Activated CD4-positive, alpha-beta T cell treated with anti-CD3 and anti-CD28 coated beads, Interleukin-2, amount 50 U/mL, for 16 hours (primary cell): Measurements from ENCODE around the gene CDH16.
"Not testable (repeated sequence)": the region's sequence is repeated elsewhere in the genome, so short reads cannot be mapped to it uniquely, and the experiment has no call there.

Source experiments
- DNase-seq: peaks from one replicate; pipeline ENCODE4 v3.0.0-alpha.2; 2020

Gene CDH16

DNA sequence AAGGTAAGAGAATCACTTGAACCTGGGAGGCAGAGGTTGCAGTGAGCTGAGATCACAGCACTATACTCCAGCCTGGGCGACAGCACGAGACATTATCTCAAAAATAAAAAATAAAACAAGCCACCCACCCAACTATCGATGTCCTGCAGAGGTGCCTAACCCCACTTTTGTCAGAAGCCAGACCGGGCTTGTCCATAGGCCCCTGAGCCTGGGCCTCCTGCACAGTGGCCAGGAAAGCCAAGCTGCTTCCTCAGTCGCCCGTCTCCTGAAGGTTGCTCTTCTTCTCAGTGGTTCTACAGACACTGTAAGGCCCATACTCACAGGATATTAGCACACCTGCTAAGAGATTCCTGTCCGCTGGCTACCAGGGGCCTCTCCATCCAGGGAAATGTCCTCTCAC, 27.9 kb upstream of the CDH16 start:
- DNase-seq: no peak

DNA sequence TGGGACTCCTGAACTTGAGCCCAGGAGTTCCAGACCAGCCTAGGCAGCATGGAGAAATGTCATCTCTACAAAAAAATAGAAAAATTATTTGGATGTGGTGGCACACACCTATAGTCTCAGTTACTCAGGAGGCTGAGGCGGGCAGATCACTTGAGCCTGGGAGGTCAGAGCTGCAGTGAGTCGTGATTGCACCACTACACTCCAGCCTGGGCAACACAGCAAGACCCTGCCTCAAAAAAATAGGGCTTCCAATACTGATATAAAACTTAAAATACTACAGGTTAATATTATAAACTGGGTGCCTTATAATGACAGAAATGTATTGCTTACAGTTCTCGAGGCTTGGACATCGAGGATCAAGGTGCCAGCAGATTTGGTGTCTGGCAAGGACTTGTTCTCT, 27.3 kb upstream of the CDH16 start:
- no peak for DNase-seq

DNA sequence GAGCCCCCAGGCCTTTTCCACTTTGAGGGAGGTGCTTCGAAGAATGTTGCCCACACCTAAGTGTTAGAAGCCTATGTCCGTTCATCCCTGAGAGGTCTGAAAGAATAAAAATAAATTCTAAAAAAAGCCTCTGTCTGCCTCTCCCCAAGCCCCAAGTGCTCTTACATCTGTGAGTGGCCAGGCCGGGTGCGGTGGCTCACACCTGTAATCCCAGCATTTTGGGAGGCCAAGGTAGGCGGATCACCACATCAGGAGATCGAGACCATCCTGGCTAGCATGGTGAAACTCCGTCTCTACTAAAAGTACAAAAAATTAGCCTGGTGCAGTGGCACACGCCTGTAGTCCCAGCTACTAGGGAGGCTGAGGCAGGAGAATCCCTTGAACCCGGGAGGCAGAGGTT, 26.3 kb upstream of the CDH16 start:
- DNase-seq: not testable (repeated sequence)

DNA sequence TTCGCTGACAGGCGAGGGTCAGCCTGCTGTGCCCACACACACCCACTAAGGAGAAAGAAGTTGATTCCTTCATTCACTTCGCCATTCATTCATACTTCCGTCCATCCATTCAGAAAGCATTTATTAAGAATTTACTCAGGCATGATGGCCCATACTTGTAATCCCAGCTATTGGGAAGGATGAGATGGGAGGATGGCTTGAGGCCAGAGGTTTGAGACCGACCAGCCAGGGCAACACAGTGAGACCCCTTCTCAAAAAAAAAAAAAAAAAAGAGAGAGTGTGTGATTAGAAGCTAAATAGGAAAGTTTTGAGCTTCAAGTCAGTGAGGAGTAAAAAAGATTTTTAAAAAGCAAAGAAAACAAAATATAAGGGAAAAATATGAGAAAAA, 25.4 kb upstream of the CDH16 start:
- no peak for DNase-seq

DNA sequence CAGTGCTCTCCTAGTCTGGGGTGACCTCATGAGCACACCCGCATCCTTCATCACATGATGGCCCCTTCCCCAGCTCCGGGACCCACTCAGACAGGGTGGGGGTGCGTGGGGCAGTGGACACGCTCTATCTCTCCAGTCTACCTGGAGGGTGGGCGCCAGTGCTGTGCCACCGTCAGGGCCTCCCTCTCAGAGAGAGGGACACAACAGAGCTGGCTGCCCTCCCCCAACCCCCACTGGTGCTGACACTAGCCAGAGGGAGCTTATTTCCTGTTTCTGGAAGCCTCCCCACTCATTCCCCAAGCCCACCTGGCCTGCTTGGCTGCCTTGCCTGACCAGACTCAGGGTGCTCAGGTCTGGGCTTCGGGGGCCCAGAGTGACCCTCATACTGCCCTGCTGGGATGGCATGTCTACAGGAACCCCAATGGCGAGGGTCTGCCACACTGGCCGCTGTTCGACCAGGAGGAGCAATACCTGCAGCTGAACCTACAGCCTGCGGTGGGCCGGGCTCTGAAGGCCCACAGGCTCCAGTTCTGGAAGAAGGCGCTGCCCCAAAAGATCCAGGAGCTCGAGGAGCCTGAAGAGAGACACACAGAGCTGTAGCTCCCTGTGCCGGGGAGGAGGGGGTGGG, 24.9 kb upstream of the CDH16 start:
- DNase-seq: no peak

DNA sequence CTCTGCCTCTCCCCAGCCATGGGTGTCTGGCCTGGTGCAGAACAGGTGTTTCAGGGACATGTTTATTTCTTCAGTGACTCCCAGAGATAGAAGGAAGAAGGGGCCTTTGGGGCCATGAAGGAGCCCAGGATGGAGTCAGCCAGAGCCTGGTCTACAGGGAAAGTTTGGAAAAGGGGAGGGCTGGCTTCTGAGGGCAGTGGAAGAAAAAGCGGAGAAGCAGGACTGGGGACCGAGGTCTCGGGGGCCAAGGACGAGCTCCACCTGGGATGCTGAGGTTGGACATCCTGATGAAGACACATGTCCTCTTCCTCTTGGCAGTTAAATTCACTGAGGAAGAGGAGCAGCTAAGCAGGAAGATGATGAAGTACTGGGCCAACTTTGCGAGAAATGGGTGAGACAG, 24.3 kb upstream of the CDH16 start:
- no peak for DNase-seq

DNA sequence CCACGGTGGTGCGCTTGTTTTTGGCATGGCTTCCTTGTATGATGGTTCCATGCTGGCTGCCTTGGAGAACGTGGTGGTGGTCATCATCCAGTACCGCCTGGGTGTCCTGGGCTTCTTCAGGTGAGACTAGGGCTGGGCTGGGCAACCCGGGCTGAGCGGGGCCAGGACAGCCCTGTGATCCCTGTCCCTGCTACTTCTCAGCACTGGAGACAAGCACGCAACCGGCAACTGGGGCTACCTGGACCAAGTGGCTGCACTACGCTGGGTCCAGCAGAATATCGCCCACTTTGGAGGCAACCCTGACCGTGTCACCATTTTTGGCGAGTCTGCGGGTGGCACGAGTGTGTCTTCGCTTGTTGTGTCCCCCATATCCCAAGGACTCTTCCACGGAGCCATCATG, 21.6 kb upstream of the CDH16 start:
- DNase-seq: no peak

DNA sequence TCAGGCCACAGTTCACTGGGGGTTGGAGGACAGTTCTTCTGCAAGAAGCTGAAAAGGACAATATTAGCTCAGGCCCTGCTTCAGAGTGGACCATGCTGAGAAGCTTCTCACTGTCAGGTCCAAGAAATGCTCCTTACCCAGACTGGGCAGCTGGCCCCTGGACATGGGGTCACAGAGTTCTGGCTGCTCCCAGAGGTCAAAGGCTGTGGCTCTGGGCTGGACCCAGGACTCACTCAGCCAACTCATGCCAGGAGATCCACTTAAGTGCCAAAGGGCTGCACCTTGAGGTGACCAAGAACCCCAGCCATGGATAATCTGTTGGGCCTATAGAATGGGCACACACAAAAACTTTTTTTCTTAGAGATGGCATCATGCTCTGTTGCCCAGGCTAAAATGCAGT, 20.7 kb upstream of the CDH16 start:
- DNase-seq: no peak

DNA sequence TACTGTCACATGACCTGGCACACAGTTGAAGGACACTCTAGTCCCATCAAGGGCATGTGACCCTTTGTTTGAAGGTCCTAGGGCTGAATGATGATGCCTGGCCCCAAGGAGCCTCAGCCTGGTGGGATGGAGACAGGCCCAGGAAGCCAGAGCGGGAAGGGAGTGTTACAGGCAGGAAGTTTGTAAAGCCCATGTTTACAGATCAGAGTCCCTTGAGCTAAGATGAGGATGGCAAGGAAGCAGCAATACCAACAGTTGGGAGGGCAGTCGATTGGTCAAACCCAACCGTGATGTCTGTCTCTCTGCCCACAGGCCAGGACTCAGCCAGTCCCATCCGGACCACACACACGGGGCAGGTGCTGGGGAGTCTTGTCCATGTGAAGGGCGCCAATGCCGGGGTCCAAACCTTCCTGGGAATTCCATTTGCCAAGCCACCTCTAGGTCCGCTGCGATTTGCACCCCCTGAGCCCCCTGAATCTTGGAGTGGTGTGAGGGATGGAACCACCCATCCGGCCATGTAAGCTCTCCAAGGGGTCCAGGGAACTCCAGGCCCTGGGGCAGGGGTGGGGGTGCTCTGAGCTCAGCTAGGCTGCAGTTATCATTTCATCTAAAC, 19.1 kb upstream of the CDH16 start:
- DNase-seq: no peak

DNA sequence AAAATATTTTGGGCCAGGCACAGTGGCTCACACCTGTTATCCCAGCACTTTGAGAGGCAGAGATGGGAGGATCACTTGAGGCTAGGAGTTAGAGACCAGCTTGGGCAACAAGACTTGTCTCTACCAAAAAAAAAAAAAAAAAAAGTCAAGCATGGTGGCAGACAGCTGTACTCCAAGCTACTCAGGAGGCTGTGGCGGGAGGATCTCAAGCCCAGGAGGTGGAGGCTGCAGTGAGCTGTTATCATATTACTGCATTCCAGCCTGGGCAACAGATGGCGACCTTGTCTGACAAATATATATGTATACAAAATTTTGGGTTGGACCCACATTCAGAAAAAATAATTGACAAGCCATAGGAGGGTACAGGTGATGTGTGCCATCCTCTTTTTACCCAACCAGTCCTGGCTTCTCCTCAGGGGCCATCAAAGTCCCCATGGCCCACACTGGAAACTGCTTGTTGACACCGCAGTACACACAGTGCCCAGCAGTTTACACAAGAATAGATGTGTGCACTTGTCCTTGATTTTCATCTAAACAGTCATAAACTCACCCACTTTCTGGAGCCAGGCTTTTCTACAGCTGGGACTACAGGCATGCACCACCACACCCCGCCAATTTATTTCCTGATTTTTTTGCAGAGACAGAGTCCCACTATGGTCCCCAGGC, 18.3 kb upstream of the CDH16 start:
- DNase-seq: no peak

DNA sequence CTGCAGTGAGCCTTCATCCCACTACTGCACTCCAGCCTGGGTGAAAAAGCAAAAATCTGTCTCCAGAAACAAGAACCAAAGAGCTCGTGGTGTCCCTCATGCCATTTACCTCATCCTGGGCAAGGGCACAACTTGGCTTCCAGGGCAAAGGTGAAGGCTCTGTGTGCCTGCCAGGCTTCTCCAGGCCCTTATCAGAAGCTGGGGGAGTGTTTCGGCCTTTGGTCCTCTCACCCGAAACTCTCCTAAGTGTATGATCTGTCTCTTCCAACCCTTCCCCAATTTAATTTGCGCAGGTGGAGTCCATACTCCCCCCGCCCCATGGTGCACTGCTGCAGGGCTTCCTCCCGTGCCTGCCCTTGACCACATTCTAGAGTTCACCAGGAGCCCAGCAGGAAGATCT, 17.8 kb upstream of the CDH16 start:
- DNase-seq: no peak

DNA sequence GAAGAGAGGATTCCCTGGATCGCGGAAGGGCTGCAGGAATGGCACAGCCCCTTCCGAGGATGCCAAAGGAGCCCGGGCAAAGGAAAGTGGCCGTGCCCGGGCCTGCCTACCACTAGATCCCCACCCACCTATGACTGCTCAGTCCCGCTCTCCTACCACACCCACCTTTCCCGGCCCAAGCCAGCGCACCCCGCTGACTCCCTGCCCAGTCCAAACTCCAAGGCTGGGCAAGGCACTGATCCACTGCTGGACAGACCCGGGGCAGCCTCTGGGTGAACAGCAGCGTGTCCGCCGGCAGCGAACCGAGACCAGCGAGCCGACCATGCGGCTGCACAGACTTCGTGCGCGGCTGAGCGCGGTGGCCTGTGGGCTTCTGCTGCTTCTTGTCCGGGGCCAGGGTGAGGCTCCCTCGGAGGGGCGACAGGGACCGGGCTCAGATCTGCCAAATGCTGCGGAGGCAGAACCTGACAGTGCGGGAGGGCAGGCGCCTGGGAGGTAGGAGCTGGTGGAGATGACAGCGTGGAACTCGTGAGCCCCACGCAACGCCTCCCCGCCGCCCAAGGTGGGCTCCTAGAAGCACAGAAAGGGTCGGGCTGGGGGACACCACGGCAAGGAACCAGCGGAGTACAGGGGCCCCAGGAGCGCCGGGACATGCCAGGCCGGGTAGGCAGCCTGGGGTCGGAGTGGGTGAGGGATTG, 16.8 kb upstream of the CDH16 start, which contains the start of gene CES2:
Gene CES2 (plus strand): TSS at position 203 of the 698 bp plus-strand sequence. CDS start 120 bp downstream, at position 323.
- DNase-seq: no peak

DNA sequence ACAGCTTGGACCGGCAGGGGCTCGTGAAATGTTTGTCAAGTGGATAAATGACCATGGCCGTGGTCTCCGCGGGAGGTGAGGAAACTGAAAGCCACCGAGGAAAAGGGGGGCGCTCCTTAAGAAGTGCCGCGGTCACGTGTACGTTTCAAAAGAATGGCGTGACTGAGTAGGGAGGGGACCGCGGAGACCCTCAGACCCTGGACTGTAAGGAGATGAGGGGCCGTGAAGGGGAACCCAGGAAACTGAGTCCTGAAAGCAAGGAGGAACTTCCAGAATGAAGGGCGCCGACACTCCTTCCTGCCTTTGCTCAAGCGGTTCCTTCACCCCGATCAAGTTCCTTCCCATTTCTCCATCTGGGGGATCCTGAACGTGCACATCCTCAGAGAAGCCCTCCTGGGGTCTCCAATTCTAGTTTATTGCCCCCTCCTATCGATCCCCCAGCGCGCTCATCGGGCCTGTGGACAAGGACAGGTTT, 16.2 kb upstream of the CDH16 start:
- DNase-seq: not testable (repeated sequence)

DNA sequence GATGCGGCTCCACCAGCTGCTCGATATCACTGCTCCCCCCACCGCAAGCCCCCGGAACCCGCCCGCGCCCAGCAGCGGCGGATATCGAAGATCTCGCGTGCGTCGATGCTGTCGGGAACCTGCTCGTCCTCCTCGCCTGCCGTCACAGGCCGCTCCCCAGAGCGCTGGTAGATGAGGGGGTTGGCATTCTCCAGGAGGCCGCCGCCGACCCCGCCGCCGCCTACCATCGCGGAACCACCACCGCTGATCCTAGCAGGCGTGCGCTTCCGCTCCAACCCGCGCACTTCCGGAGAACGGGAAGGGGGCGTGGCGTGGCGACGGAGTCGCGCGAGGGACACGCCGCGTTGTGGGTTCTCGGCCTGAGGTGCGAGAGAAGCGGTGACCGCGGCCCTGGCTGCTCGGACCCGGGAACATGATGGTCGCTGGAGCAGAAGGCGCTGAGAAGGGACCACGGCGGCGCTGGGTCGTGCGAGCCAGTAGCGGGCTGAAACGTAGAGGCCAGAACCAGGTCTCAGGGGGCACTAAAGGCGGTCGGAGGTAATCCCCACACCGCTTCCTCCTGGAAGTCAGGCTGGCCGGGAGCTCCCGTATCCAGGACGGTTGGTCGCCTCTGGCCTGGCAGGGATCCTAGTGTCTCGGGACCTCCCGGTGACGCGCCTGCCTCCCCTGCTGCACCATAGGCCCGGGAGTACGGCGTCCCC, 15.6 kb upstream of the CDH16 start, which contains the start of gene CIAO2B:
Gene CIAO2B (minus strand): TSS at position 265 of the 701 bp plus-strand sequence. CDS start 38 bp downstream, at position 227.
- peak; percentile 90 for DNase-seq

DNA sequence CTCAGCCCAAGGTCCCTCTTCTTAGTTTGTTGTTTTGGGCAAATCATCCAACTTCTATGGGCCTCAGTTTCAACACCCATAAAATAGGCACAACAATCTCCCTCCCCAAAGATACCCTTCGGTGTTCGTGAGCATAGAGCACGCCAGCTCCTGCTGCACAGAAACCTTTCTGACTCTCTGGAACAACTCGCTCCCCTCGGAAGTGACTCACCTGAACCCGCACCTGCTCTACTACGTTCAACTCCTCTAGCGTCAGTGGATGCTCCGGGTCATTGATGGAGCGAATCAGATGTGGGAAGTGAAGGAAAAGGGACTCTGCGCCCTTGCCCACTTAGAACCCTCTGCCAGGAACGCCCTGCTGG, 15.1 kb upstream of the CDH16 start:
- peak; percentile 44 for DNase-seq

DNA sequence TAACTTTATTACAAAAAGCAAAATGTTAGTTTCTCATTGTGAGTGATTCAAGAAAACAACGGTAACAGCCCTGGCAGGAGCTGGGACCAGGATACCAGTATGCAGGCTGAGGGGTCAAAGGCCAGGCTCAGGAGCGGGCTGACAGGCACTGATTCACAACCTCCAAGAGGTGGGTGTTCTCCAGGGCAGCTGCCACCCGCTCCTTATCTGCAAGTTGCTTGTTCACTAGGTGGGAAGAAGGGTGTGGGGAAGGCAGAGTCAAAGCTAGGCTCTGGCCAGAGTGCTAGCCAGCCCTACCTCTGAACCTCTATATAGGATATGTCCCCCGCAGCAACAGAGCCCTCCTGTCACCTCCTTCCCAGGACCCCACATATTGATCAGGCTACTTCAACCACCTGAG, 13.4 kb upstream of the CDH16 start:
- no peak for DNase-seq

DNA sequence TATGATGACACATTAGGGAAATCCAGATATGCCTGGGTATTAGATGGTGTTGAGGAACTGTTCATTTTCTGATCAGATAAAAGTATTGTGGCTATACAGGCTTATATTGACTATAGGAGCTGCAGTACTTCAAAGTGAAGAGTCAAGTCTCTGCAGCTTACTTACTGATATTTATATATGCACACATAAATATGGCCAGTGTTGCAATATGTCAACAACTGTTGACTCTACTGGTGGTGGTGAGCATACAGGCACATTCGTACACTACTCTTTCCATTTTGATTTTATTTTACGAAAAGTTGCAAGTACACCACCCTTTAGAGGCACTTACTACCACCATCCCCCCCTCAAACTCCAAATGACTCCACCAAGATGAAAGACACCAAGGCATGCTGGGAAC, 13.0 kb upstream of the CDH16 start:
- no peak for DNase-seq

DNA sequence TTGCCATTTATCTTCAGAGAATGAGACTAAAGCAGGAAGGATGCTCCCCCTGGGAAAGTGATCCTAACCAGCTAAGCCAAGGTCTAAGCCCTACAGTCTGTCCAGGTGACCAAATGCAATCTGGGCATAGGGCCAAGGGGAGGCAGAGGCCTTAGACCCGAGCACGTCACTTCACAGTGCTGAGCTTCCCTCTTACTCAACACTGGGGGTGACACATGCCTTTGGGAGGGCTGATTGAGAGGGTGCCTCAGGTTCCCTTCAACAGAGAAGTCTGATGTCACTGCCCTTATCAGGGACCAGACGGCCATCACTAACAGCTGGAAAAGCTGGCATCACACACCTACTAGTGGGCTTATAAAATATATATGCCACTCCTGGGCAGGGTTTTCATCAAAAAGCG, 11.5 kb upstream of the CDH16 start:
- no peak for DNase-seq

DNA sequence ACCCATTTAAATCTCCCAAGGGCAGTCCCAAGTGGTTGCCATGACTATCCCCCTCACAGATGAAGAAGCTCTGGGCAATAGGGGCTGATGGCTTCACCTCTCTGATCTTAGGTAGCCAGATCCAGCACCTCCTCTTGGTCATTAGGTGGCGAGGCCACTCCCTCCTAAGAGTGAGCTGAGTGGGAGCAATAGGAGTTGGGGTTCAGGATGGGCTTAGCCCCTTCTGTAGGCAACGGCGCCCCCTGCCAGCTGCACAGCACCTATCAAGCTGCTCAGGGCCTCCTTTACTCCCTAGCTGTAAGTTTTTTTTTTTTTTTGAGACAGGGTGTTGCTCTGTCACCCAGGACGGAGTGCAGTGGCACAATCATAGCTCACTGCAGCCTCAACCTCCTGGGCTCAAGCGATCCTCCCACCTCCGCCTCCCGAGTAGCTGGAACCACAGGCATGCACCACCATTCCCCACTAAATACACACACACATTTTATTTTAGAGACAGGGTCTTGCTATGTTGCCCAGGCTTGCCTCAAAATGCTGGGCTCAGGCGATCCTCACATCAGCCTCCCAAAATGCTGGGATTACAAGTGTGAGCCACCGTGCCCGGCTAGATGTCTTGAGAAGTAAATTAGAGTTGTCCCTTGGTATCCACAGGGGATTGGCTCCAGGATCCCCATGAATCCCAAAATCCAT, 10.2 kb upstream of the CDH16 start:
- DNase-seq: peak; percentile 54

DNA sequence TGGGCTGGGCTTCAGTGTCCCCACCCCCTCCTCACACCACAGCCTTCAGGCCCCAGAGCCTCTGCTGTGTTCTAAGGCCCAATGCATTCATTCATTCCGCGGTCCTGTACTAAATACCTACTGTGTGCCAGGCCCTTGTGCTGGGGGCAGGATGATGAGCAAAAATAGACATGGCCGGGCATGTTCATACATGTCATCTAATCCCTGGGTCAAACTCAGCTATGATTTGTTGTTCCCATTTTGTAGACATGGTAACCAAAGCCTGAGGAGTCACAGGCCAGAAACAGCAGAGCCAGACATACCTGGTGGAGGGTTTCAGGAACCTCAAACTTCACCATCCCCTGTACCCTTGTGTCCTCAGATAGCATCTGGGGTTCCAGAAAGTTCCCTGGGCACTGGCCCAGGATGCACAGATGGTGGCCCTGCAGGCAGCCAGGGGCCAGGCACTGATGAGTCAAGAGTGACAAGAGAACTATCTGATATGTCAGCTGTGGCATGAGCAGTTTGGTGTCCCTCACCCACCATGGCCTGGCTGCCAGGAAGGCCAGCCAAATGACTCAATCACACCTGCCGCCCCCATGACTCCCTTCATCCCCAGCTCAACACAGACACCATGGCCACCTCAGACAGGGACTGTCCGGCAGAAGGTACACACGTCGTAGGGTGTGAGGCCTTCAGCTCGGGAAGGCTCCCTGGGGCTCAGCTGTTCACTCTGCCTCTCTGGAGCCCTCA, 9.4 kb upstream of the CDH16 start:
- no peak for DNase-seq

DNA sequence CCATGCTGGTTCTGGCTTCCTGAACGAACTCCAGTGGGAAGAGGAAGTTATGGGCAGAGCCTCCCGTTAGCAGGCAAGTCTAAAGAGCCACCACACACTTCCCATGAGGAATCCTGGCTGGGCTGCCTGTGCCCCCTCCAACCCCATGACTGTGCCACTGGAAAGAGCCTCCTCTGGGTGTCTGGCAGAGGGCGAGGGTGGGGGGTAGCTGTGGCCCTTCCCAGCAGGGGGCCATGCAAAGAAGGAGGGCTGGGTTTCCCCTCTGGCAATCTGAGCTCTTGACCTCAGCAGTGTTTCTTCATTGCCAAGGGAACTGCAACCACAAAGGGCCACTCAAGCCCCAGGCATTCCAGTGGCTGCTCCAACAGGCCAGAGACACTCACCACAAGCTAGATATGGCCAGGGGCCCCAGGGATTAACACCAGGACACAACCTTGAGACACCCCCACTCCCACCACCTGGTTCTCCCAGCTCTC, 8.3 kb upstream of the CDH16 start:
- DNase-seq: no peak
